Measurements from ENCODE around the gene RING1. TPM values are rescaled to one million over a fixed set of nuclear protein-coding genes. Genes with fewer than 3 reads are reported as not detected.

RING1 gene
- total and polyA plus RNA-seq, 2 experiments from 2014 or later = 12.7 to 35.8 TPM

GRCh38 chr6:33206027-33206863, 2.1 kb upstream of the RING1 start:
- WGBS, 2 experiments (ENCODE audit: low coverage in 1 of 2, low lambda C conversion rate in 2 of 2, missing lambda C conversion rate in 2 of 2) = 57 to 70% methylated on average over 2 to 3 of the region's 3 CpGs

GRCh38 chr6:33206864-33207551, 1.3 kb upstream of the RING1 start:
- Histone ChIP-seq H3K27me3 (replicated peaks; ENCODE audit: insufficient read depth) (no peaks in the 10 kb centered on the region), H3K79me2 (ENCODE audit: insufficient read depth) (peaks cover 32% of the 10 kb centered on the region), H4K20me1 (ENCODE audit: insufficient read depth) (no peaks in the 10 kb centered on the region), H3K4me2 (ENCODE audit: unreplicated experiment) (peak overlapping the region; percentile 95), H3K36me3 (ENCODE audit: low read depth) (peaks cover 13% of the 10 kb centered on the region), H3K9ac (peak overlapping the region; percentile 100), H3K9me3 (ENCODE audit: low read depth) (no peaks in the 10 kb centered on the region), H3K9me2 (ENCODE audit: insufficient read depth) (no peaks in the 10 kb centered on the region), H3K27ac (peak overlapping the region; percentile 92), H3K4me1 (ENCODE audit: insufficient read depth) (peaks cover 43% of the 10 kb centered on the region), H2AFZ (peak overlapping the region; percentile 80), H3K4me3 (peak overlapping the region; percentile 96), H3F3A (ENCODE audit: insufficient read depth) (peaks cover 44% of the 10 kb centered on the region)
- 1 to 6% methylated on average over 9 to 20 of the region's 20 CpGs for WGBS, 2 experiments (ENCODE audit: low coverage in 1 of 2, low lambda C conversion rate in 2 of 2, missing lambda C conversion rate in 2 of 2)
- TF ChIP-seq EZH2 (IDR thresholded peaks at IDR 0.05; ENCODE audit: insufficient read depth, poor library complexity, severe bottlenecking) = no peak
- no peak for TF ChIP-seq EZH2phosphoT487 (IDR thresholded peaks at IDR 0.05; ENCODE audit: insufficient read depth, low read depth)
- peak; percentile 92 for DNase-seq
- in situ Hi-C loops (cut with MboI) = no loop called here

More at GRCh38 chr6:33206027-33206863, 2.1 kb upstream of the RING1 start:
- H2AFZ ChIP-seq = no peak overlapping the region
- H3K4me2 ChIP-seq (ENCODE audit: unreplicated experiment) = peak overlapping the region; percentile 20
- peak overlapping the region; percentile 100 for H3K9ac ChIP-seq
- H3F3A ChIP-seq (ENCODE audit: insufficient read depth) = peaks cover 44% of the 10 kb centered on the region
- H3K4me1 ChIP-seq (ENCODE audit: insufficient read depth) = peaks cover 43% of the 10 kb centered on the region
- H3K9me3 ChIP-seq (ENCODE audit: low read depth) = no peaks in the 10 kb centered on the region
- peak; percentile 55 for DNase-seq
- no peaks in the 10 kb centered on the region for H3K9me2 ChIP-seq (ENCODE audit: insufficient read depth)
- peak overlapping the region; percentile 92 for H3K27ac ChIP-seq
- no peaks in the 10 kb centered on the region for H4K20me1 ChIP-seq (ENCODE audit: insufficient read depth)
- H3K79me2 ChIP-seq (ENCODE audit: insufficient read depth) = peaks cover 40% of the 10 kb centered on the region
- in situ Hi-C loops (cut with MboI) = no loop called here
- TF ChIP-seq EZH2 (IDR thresholded peaks at IDR 0.05; ENCODE audit: insufficient read depth, poor library complexity, severe bottlenecking) = no peak
- TF ChIP-seq EZH2phosphoT487 (IDR thresholded peaks at IDR 0.05; ENCODE audit: insufficient read depth, low read depth) = no peak
- no peaks in the 10 kb centered on the region for H3K27me3 ChIP-seq (replicated peaks; ENCODE audit: insufficient read depth)
- peaks cover 13% of the 10 kb centered on the region for H3K36me3 ChIP-seq (ENCODE audit: low read depth)
- no peak overlapping the region for H3K4me3 ChIP-seq

GRCh38 chr6:33207552-33208090, 679 bp upstream of the RING1 start:
- H3K9ac ChIP-seq = peak overlapping the region; percentile 100
- peaks cover 26% of the 10 kb centered on the region for H3K79me2 ChIP-seq (ENCODE audit: insufficient read depth)
- peak overlapping the region; percentile 80 for H2AFZ ChIP-seq
- peak overlapping the region; percentile 92 for H3K27ac ChIP-seq
- no peaks in the 10 kb centered on the region for H4K20me1 ChIP-seq (ENCODE audit: insufficient read depth)
- no peaks in the 10 kb centered on the region for H3K9me3 ChIP-seq (ENCODE audit: low read depth)
- H3K27me3 ChIP-seq (replicated peaks; ENCODE audit: insufficient read depth) = no peaks in the 10 kb centered on the region
- peaks cover 13% of the 10 kb centered on the region for H3K36me3 ChIP-seq (ENCODE audit: low read depth)
- H3K4me2 ChIP-seq (ENCODE audit: unreplicated experiment) = peak overlapping the region; percentile 95
- no peaks in the 10 kb centered on the region for H3K9me2 ChIP-seq (ENCODE audit: insufficient read depth)
- TF ChIP-seq EZH2 (IDR thresholded peaks at IDR 0.05; ENCODE audit: insufficient read depth, poor library complexity, severe bottlenecking) = no peak
- no peak for TF ChIP-seq EZH2phosphoT487 (IDR thresholded peaks at IDR 0.05; ENCODE audit: insufficient read depth, low read depth)
- WGBS, 2 experiments (ENCODE audit: low coverage in 1 of 2, low lambda C conversion rate in 2 of 2, missing lambda C conversion rate in 2 of 2) = 2% methylated on average over 20 to 29 of the region's 29 CpGs
- in situ Hi-C loops (cut with MboI) = no loop called here
- peaks cover 43% of the 10 kb centered on the region for H3K4me1 ChIP-seq (ENCODE audit: insufficient read depth)
- DNase-seq = peak; percentile 86
- H3K4me3 ChIP-seq = peak overlapping the region; percentile 96
- peaks cover 38% of the 10 kb centered on the region for H3F3A ChIP-seq (ENCODE audit: insufficient read depth)

GRCh38 chr6:33209856-33210255, 1.6 kb downstream of the RING1 start:
- H3K9ac ChIP-seq = no peak overlapping the region
- in situ Hi-C loops (cut with MboI) = no loop called here
- 92 to 94% methylated on average over 10 of the region's 10 CpGs for whole genome bisulfite sequencing, 2 experiments (ENCODE audit: low coverage in 1 of 2, low lambda C conversion rate in 2 of 2, missing lambda C conversion rate in 2 of 2)

More at GRCh38 chr6:33209856-33210255, 1.6 kb downstream of the RING1 start:
- DNase-seq = no peak
- peaks cover 9% of the 10 kb centered on the region for H3K79me2 ChIP-seq (ENCODE audit: insufficient read depth)
- TF ChIP-seq EZH2phosphoT487 (IDR thresholded peaks at IDR 0.05; ENCODE audit: insufficient read depth, low read depth) = no peak
- no peak for TF ChIP-seq EZH2 (IDR thresholded peaks at IDR 0.05; ENCODE audit: insufficient read depth, poor library complexity, severe bottlenecking)
- no peak overlapping the region for H3K27ac ChIP-seq
- H3K4me1 ChIP-seq (ENCODE audit: insufficient read depth) = peaks cover 37% of the 10 kb centered on the region
- H3K36me3 ChIP-seq (ENCODE audit: low read depth) = 0 out of 2 replicates have a peak, but pooled peaks cover 5% of the 10 kb centered on the region
- H3K4me3 ChIP-seq = no peak overlapping the region
- no peak overlapping the region for H2AFZ ChIP-seq
- no peaks in the 10 kb centered on the region for H3K9me2 ChIP-seq (ENCODE audit: insufficient read depth)
- peaks cover 29% of the 10 kb centered on the region for H3F3A ChIP-seq (ENCODE audit: insufficient read depth)
- no peaks in the 10 kb centered on the region for H3K9me3 ChIP-seq (ENCODE audit: low read depth)
- no peak overlapping the region for H3K4me2 ChIP-seq (ENCODE audit: unreplicated experiment)
- H3K27me3 ChIP-seq (replicated peaks; ENCODE audit: insufficient read depth) = no peaks in the 10 kb centered on the region
- H4K20me1 ChIP-seq (ENCODE audit: insufficient read depth) = no peaks in the 10 kb centered on the region
